HCT116 (cell line): Measurements from ENCODE around the gene SLC35B2. TPM values are rescaled to one million over a fixed set of nuclear protein-coding genes. Genes with fewer than 3 reads are reported as not detected.

Experiments
- ATAC-seq: fragments of 200-7000 bp; cut with Tn5 transposase; 2 replicates; pipeline ENCODE4 v1.9.1; 2020; ENCODE audit warnings: mild to moderate bottlenecking, moderate library complexity
- BruUV-seq: library from RNA; stranded (reverse); fragments of 400-500 nt; replicated peaks from 2 replicates; lab custom pipeline; 2021; lab: Mats Ljungman, UMichigan
- CTCF ChIA-PET: fragments of 300-600 bp; sonication (Branson Sonifier 250); formaldehyde crosslinking; loops from one replicate; lab custom pipeline; 2021; ENCODE audit warnings: antibody characterized with exemption; lab: Charles Lee
- POLR2A ChIA-PET: fragments of 300-600, 350-600 bp; sonication (Branson Sonifier 250); formaldehyde crosslinking; loops from one replicate; lab custom pipeline; 2021; ENCODE audit warnings: antibody characterized with exemption; lab: Charles Lee
- RAD21 ChIA-PET, 2 experiments: fragments of 300-600 bp; sonication (Branson Sonifier 250); formaldehyde crosslinking; loops; one replicate each; lab custom pipeline; 2023; ENCODE audit warnings: low total read pairs in 2 of 2; ENCODE audit not compliant: uncharacterized antibody in 2 of 2, unreplicated experiment in 2 of 2, low non-redundant PET in 1 of 2; lab: Charles Lee
- DNase-seq: peaks from one replicate; pipeline ENCODE4 v3.0.0-alpha.2; 2010; ENCODE audit warnings: low read depth, low spot score
- H2AFZ ChIP-seq: fragments of 200-600 bp; shearing (Covaris generic), sonication (generic); 2 replicates; pipeline ENCODE4 v1.6.1; 2017; ENCODE audit warnings: low read depth, mixed run types, mixed read lengths, antibody characterized with exemption, low read length; ENCODE audit not compliant: poor library complexity, severe bottlenecking
- H3K27ac ChIP-seq: 2 replicates; pipeline ENCODE4 v1.5.1; 2012; ENCODE audit warnings: low read depth, low read length
- H3K27me3 ChIP-seq: fragments of 200-600 bp; sonication (generic); 2 replicates; pipeline ENCODE4 v1.6.1; 2016; ENCODE audit warnings: mixed run types, low read length, mixed read lengths; ENCODE audit not compliant: insufficient read depth
- H3K36me3 ChIP-seq, 2 experiments: fragments of 200-500 bp in 1 of 2; fragments of 200-600 bp in 1 of 2; sonication (Bioruptor generic) in 1 of 2; sonication (generic) in 1 of 2; 2 replicates each; pipeline versions ENCODE4 v1.5.1 to v1.6.1; 2014 to 2016; ENCODE audit warnings: low read length in 2 of 2, inconsistent platforms in 1 of 2, mixed read lengths in 1 of 2, mixed run types in 1 of 2; ENCODE audit not compliant: insufficient read depth in 2 of 2, control insufficient read depth in 1 of 2
- H3K4me1 ChIP-seq, 2 experiments: fragments of 200-600 bp in 1 of 2; sonication (generic) in 1 of 2; 2 replicates each; pipeline versions ENCODE4 v1.5.1 to v1.6.1; 2012 to 2017; ENCODE audit warnings: low read length in 2 of 2, inconsistent platforms in 1 of 2, mild to moderate bottlenecking in 1 of 2, mixed read lengths in 1 of 2, mixed run types in 1 of 2, moderate library complexity in 1 of 2; ENCODE audit not compliant: insufficient read depth in 2 of 2, control insufficient read depth in 1 of 2
- H3K4me2 ChIP-seq: fragments of 200-600 bp; sonication (generic); 2 replicates; pipeline ENCODE4 v1.6.1; 2017; ENCODE audit warnings: mixed run types, low read length, mixed read lengths
- H3K4me3 ChIP-seq, 2 experiments: fragments of 200-600 bp in 1 of 2; sonication (generic) in 1 of 2; replicated peaks in 1 of 2; 2 replicates each; pipeline ENCODE4 v1.5.1; 2011 to 2016; ENCODE audit warnings: low read length in 2 of 2, control low read depth in 1 of 2, low read depth in 1 of 2, mild to moderate bottlenecking in 1 of 2, mixed read lengths in 1 of 2, mixed run types in 1 of 2
- H3K79me2 ChIP-seq: fragments of 200-600 bp; sonication (generic); 2 replicates; pipeline ENCODE4 v1.6.1; 2017; ENCODE audit warnings: mild to moderate bottlenecking, mixed run types, low read length, moderate library complexity, mixed read lengths; ENCODE audit not compliant: insufficient read depth
- H3K9ac ChIP-seq: fragments of 200-600 bp; sonication (generic); 2 replicates; pipeline ENCODE4 v1.6.1; 2016; ENCODE audit warnings: low read length, mixed read lengths
- H3K9me2 ChIP-seq: fragments of 200-600 bp; sonication (generic), shearing (Covaris generic); 2 replicates; pipeline ENCODE4 v1.6.1; 2017; ENCODE audit warnings: mixed run types, mild to moderate bottlenecking, moderate library complexity; ENCODE audit not compliant: insufficient read depth
- H3K9me3 ChIP-seq, 2 experiments: fragments of 200-500 bp in 1 of 2; fragments of 200-600 bp in 1 of 2; sonication (Bioruptor generic) in 1 of 2; sonication (generic) in 1 of 2; 2 replicates each; pipeline ENCODE4 v1.6.1; 2014 to 2017; ENCODE audit warnings: low read length in 2 of 2, mixed read lengths in 2 of 2, inconsistent platforms in 1 of 2, low read depth in 1 of 2, mild to moderate bottlenecking in 1 of 2, mixed run types in 1 of 2, moderate library complexity in 1 of 2; ENCODE audit not compliant: control insufficient read depth in 1 of 2, insufficient read depth in 1 of 2
- H4K20me1 ChIP-seq: fragments of 200-600 bp; sonication (generic), shearing (Covaris generic); 2 replicates; pipeline ENCODE4 v1.6.1; 2017; ENCODE audit warnings: mixed run types, mild to moderate bottlenecking, moderate library complexity; ENCODE audit not compliant: insufficient read depth
- CBX3 ChIP-seq: IDR thresholded peaks from 2 replicates; pipeline ENCODE4 v1.6.1; 2012; ENCODE audit warnings: low read depth
- EZH2 ChIP-seq: fragments of 200-600 bp; sonication (generic); IDR thresholded peaks from 2 replicates; pipeline ENCODE4 v1.6.1; 2017; ENCODE audit warnings: antibody characterized with exemption, mixed run types
- FOSL1 ChIP-seq: IDR thresholded peaks from 2 replicates; pipeline ENCODE4 v1.6.1; 2012; ENCODE audit warnings: low read depth
- POLR2A ChIP-seq: IDR thresholded peaks from 2 replicates; pipeline ENCODE4 v1.7.0; 2011; ENCODE audit warnings: borderline replicate concordance; ENCODE audit not compliant: insufficient read depth, insufficient read length; ENCODE audit errors: extremely low read depth
- POLR2AphosphoS5 ChIP-seq: IDR thresholded peaks from 2 replicates; pipeline ENCODE4 v1.6.1; 2011; ENCODE audit warnings: mild to moderate bottlenecking, low read depth, low read length, moderate library complexity
- SIN3A ChIP-seq: IDR thresholded peaks from 2 replicates; pipeline ENCODE4 v1.6.1; 2012; ENCODE audit warnings: low read depth
- SRF ChIP-seq: IDR thresholded peaks from 2 replicates; pipeline ENCODE4 v1.6.1; 2012; ENCODE audit warnings: low read depth
- ZFX ChIP-seq: fragments of 450-650 bp; IDR thresholded peaks from 2 replicates; pipeline ENCODE4 v1.6.1; 2017
- ZNF274 ChIP-seq: fragments of 200-500 bp; sonication (Bioruptor generic); IDR thresholded peaks from 2 replicates; pipeline ENCODE4 v1.6.1; 2014; ENCODE audit warnings: mild to moderate bottlenecking, low read depth, low read length, inconsistent platforms
- intact Hi-C: fragments of 100-400 bp; cut with micrococcal nuclease; formaldehyde crosslinking; loops from 2 replicates; pipeline ENCODE4 v1.10.0; 2022
- total RNA-seq: library from RNA; stranded (reverse); gene quantifications from one replicate; pipeline ENCODE4 v1.2.1, GENCODE V29; 2021; ENCODE audit not compliant: unreplicated experiment
- TF ChIP-seq, protein P1 (sequence below): IDR thresholded peaks from 2 replicates; pipeline ENCODE4 v1.6.1; 2012
- TF ChIP-seq, protein P2 (sequence below): IDR thresholded peaks from 2 replicates; pipeline ENCODE4 v1.6.1; 2012

The SLC35B2 gene
- total RNA-seq, 1 experiment from 2014 or later = 50.5 TPM

DNA sequence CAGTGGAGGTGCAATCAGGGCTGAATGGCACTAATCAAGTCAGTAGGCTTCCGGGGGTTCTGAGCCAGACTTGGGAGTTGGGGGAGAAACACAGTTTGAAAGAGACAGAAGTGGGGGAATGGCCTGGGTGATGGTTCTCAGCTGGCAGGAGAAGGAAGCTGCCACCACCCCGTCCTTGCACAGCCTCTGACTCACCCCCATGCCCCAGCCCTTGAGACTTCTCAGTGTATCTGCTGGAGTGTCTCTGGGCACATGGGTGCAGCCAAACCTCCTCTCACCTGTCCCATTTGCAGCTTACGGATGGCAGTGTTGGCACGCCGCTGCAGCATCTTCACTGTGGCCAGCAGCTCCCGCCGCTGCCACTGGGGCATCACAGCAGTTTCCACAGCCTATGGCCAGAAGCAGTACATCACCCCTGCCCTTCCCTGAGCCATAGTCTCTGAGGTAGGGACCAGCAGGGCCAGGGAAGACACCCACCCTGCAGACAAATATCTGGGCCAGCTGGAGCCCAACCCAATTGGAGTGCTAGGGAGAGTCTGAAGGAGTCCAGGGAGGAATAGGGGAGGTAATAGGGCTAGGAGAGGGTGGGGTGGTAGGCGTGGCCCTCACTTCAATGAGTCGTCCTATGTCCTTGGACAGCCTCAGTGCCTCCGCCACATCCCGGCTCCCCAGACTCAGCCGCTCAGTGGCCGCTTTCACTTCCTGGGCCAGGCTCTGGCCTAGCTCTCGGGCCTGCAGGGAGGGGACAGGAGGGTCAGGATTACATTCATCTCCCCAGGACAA, 44.6 kb upstream of the SLC35B2 start:
- DNase-seq (no peak), ATAC-seq (no peak)
- TF ChIP-seq, protein P1, sequence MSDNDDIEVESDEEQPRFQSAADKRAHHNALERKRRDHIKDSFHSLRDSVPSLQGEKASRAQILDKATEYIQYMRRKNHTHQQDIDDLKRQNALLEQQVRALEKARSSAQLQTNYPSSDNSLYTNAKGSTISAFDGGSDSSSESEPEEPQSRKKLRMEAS = no peak
- TF ChIP-seq EZH2 (no peak), ZNF274 (no peak), FOSL1 (no peak), ZFX (no peak), POLR2AphosphoS5 (no peak), SIN3A (no peak), CBX3 (no peak), SRF (no peak), POLR2A (no peak)
- TF ChIP-seq, protein P2, sequence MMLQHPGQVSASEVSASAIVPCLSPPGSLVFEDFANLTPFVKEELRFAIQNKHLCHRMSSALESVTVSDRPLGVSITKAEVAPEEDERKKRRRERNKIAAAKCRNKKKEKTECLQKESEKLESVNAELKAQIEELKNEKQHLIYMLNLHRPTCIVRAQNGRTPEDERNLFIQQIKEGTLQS = no peak
- Histone ChIP-seq H3K27me3 (no peaks in the 10 kb centered on the region), H3K4me3 (no peak overlapping the region), H3K9ac (no peak overlapping the region), H3K27ac (no peak overlapping the region), H3K79me2 (no peaks in the 10 kb centered on the region), H3K36me3 (peaks cover 21 to 53% of the 10 kb centered on the region in 2 experiments), H3K9me2 (no peaks in the 10 kb centered on the region), H2AFZ (no peak overlapping the region), H4K20me1 (no peaks in the 10 kb centered on the region), H3K4me2 (no peak overlapping the region), H3K9me3 (no peaks in the 10 kb centered on the region), H3K4me1 (no peaks in the 10 kb centered on the region)
- intact Hi-C loops = no loop called here
- ChIA-PET RAD21 (no interaction called here), POLR2A (interaction anchor here (1.3 kb wide), 1 partner anchor 55 kb away, joined by 3 read pairs; the partner anchor contains the start of gene HSP90AB1), CTCF (interaction anchor here (1.2 kb wide), 1 partner anchor 78 kb away, joined by 3 read pairs; no protein-coding TSS in a partner anchor)
- no TSS peak for BruUV-seq
